Suprapubic skin (tissue), 4 donors: ENCODE results near the gene POLR2B. TPM values are rescaled to one million over a fixed set of nuclear protein-coding genes. Genes with fewer than 3 reads are reported as not detected.
A peak's percentile ranks its signal among the peaks of the same experiment; 100 is the strongest.

Experiments
- DNase-seq, 2 donors: peaks; one replicate each; pipeline ENCODE4 v3.0.0-alpha.2; 2019; ENCODE audit warnings: low spot score in 2 of 2
- H3K27ac ChIP-seq: fragments of 200-600 bp; sonication (generic); one replicate; pipeline ENCODE4 v1.5.1; 2019
- H3K27me3 ChIP-seq: fragments of 200-600 bp; sonication (generic); one replicate; pipeline ENCODE4 v1.5.1; 2019
- H3K36me3 ChIP-seq: fragments of 200-600 bp; sonication (generic); one replicate; pipeline ENCODE4 v1.5.1; 2019
- H3K4me1 ChIP-seq: fragments of 200-600 bp; sonication (generic); one replicate; pipeline ENCODE4 v1.5.1; 2019
- H3K4me3 ChIP-seq: fragments of 200-600 bp; sonication (generic); one replicate; pipeline ENCODE4 v1.5.1; 2019; ENCODE audit warnings: mild to moderate bottlenecking
- H3K9me3 ChIP-seq: fragments of 200-600 bp; sonication (generic); one replicate; pipeline ENCODE4 v1.5.1; 2019
- EP300 ChIP-seq: sonication (generic); formaldehyde crosslinking; IDR thresholded peaks from one replicate; pipeline ENCODE4 v1.6.1; 2017; ENCODE audit warnings: antibody characterized with exemption
- POLR2A ChIP-seq, 2 donors: fragments of 450-650 bp; IDR thresholded peaks; one replicate each; pipeline ENCODE4 v1.6.1; 2017; ENCODE audit warnings: antibody characterized with exemption in 2 of 2, mild to moderate bottlenecking in 2 of 2, moderate library complexity in 2 of 2
- POLR2AphosphoS5 ChIP-seq, 3 donors: sonication (generic); formaldehyde crosslinking; IDR thresholded peaks; one replicate each; pipeline ENCODE4 v1.6.1; 2017; ENCODE audit warnings: antibody characterized with exemption in 3 of 3
- WGBS: methylation state at CpG from one replicate; pipeline ENCODE4 v1.1.5; 2018; 5-methylcytosine and 5-hydroxymethylcytosine counted together
- total RNA-seq, 4 donors: library from RNA; depleted of rRNA; stranded (reverse); fragments of >200 nt; gene quantifications; one replicate each; pipeline ENCODE4 v1.1.0, GENCODE V29; 2016
- TF ChIP-seq, protein P1 (sequence below), 2 donors: fragments of 200-600 bp in 1 of 2; fragments of 450-650 bp in 1 of 2; sonication (generic) in 1 of 2; IDR thresholded peaks; one replicate each; pipeline ENCODE4 v1.5.1; 2016 to 2019; ENCODE audit warnings: antibody characterized with exemption in 2 of 2, mild to moderate bottlenecking in 1 of 2, moderate library complexity in 1 of 2

The POLR2B gene
- total RNA-seq, 4 donors from 2014 or later: 55.5 to 111 (median 61.5) TPM

DNA sequence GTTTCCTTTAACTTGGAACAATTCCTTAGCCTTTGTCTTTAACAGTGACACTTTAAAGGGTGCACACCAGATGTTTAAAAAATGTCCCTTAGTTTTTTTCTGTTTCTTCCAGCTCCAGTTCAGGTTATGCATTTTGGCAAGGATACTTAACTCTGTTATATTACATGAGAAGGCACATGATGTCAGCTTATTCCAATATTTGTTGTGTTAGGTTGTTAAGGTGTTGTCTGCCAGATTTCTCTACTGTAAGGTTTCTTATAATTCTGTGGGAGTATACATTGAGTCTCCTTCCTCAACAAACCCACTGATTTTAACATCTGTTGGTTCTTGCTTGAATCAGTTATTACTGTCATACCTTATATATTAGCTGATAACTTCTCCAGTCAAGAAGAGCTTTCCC is 37.7 kb upstream of the POLR2B start:
- TF ChIP-seq POLR2A (IDR thresholded peaks at IDR 0.05) (no peak), EP300 (no peak), POLR2AphosphoS5 (IDR thresholded peaks at IDR 0.05) (no peak)
- TF ChIP-seq, protein P1, sequence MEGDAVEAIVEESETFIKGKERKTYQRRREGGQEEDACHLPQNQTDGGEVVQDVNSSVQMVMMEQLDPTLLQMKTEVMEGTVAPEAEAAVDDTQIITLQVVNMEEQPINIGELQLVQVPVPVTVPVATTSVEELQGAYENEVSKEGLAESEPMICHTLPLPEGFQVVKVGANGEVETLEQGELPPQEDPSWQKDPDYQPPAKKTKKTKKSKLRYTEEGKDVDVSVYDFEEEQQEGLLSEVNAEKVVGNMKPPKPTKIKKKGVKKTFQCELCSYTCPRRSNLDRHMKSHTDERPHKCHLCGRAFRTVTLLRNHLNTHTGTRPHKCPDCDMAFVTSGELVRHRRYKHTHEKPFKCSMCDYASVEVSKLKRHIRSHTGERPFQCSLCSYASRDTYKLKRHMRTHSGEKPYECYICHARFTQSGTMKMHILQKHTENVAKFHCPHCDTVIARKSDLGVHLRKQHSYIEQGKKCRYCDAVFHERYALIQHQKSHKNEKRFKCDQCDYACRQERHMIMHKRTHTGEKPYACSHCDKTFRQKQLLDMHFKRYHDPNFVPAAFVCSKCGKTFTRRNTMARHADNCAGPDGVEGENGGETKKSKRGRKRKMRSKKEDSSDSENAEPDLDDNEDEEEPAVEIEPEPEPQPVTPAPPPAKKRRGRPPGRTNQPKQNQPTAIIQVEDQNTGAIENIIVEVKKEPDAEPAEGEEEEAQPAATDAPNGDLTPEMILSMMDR (IDR thresholded peaks at IDR 0.05): no peak
- Histone ChIP-seq H3K27ac (no peak overlapping the region), H3K4me1 (no peaks in the 10 kb centered on the region), H3K27me3 (no peaks in the 10 kb centered on the region), H3K9me3 (no peaks in the 10 kb centered on the region), H3K36me3 (peaks cover 19% of the 10 kb centered on the region), H3K4me3 (no peak overlapping the region)
- DNase-seq: no peak

DNA sequence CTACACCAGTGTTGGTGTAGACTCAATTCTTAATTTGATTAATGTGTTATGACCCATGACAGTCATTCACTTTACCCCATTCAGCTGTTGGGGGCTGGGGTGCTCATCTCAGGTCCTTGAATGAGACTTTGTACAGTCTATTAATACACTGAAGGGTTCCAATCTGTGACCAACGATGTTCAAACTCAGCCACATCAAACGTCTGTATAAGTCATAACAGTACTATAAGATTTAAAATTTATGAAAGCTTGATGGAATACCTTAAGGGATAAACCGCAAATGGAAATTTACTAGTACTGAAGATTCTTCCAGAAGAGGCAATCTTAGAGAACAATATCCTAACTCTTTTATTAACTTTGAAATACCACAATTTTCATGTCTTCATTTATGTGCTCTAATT is 37.3 kb upstream of the POLR2B start:
- H3K27ac ChIP-seq: no peak overlapping the region
- WGBS: 59% methylated on average over 3 of the region's 3 CpGs

DNA sequence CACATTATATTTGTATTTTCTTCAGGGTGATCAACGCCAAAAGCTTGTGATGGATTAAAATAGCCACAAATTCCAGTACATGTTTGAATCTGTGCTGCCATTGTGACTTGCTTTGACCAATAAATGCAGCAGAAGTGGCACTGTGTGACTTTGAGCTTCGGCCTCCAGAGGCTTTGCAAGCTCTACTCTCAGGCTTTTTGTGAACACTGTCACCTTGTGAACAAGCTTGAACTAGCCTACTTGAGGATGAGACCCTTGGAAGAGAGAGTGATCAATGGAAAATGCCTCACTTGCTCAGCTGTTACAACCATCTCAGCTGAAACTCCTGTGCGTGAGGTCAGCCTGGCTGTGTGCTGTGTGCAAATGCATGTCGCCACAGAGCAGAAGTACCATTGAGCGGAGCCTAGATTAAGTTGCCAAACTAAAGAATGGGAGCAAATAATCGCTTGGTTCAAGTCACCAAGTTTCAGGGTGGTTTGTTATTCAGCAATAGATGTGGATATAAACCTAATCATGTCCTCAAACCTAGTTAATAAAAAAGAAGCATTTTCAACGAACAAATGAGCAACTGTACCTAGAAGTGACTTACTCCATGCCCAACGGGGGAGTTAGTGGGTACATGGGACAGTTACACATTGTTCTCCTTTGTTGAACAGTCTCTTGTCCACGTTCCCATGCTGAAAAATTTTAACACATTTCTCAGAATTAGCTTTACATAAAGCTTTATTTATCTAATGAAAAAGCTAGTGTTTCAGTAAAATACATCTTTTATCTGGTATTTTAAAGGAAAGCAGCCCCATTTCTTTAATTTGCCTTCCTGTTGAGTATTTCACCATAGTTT is 24.8 kb upstream of the POLR2B start:
- Histone ChIP-seq H3K36me3 (no peaks in the 10 kb centered on the region), H3K9me3 (no peaks in the 10 kb centered on the region), H3K4me1 (peaks cover 11% of the 10 kb centered on the region), H3K4me3 (no peak overlapping the region), H3K27ac (no peak overlapping the region), H3K27me3 (no peaks in the 10 kb centered on the region)
- 90% methylated on average over 9 of the region's 9 CpGs for WGBS
- TF ChIP-seq, protein P1 (IDR thresholded peaks at IDR 0.05): no peak
- TF ChIP-seq POLR2A (IDR thresholded peaks at IDR 0.05) (no peak), EP300 (no peak), POLR2AphosphoS5 (IDR thresholded peaks at IDR 0.05) (no peak)
- no peak for DNase-seq

More for the DNA sequence above, 37.3 kb upstream of the POLR2B start:
- peaks cover 19% of the 10 kb centered on the region for H3K36me3 ChIP-seq
- H3K9me3 ChIP-seq: no peaks in the 10 kb centered on the region
- no peaks in the 10 kb centered on the region for H3K4me1 ChIP-seq
- H3K4me3 ChIP-seq: no peak overlapping the region
- TF ChIP-seq, protein P1 (IDR thresholded peaks at IDR 0.05): no peak
- TF ChIP-seq POLR2A (IDR thresholded peaks at IDR 0.05) (no peak), POLR2AphosphoS5 (IDR thresholded peaks at IDR 0.05) (no peak), EP300 (no peak)
- no peak for DNase-seq
- H3K27me3 ChIP-seq: no peaks in the 10 kb centered on the region

DNA sequence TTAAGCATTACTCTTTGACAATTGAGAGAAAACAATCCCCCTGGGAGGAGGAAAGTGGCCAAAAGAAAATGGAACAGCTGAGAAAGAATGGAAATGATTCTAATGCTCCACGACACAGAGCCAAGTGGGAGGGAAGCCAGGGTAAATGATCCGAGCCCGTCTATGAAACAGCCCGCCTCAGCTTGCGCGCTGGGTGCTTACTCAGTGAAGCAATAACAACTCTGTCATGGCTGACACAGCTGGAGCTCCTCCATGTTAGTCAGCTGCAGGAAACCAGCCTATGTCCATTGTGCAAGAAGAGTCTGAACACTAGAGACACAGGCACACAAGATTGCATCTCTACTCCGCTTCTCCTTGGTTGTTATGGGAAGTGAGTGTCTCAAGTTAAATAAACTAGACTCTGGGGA is 20.6 kb upstream of the POLR2B start:
- H3K27me3 ChIP-seq: no peaks in the 10 kb centered on the region
- TF ChIP-seq, protein P1 (IDR thresholded peaks at IDR 0.05): no peak
- TF ChIP-seq POLR2AphosphoS5 (IDR thresholded peaks at IDR 0.05): peak in 1 of 3 donors; percentile 85
- WGBS: 18% methylated on average over 7 of the region's 7 CpGs
- DNase-seq: peak; percentile 92 to 93
- peaks cover 13% of the 10 kb centered on the region for H3K4me1 ChIP-seq
- no peaks in the 10 kb centered on the region for H3K9me3 ChIP-seq
- H3K27ac ChIP-seq: peak overlapping the region; percentile 47
- H3K36me3 ChIP-seq: peaks cover 21% of the 10 kb centered on the region
- peak overlapping the region; percentile 19 for H3K4me3 ChIP-seq

DNA sequence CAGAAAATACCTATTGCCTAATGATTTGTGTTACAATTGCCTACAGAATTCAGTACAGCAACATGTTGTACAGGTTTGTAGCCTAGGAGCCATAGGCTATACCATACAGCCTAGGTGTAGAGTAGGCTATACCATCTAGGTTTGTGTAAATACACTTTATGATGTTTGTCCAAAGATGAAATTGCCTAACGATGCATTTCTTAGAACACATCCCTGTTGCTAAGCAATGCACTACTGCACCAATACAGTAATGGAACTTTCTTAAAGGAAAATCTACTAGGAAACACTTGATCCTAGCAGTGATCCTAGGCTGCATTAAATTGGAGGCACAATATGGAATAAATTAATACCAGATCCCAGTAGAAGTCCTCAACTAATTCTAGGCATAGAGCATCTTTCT is 19.6 kb upstream of the POLR2B start:
- 27% methylated on average over 1 of the region's 1 CpG for WGBS
- H3K27me3 ChIP-seq: no peaks in the 10 kb centered on the region
- DNase-seq: no peak
- H3K9me3 ChIP-seq: no peaks in the 10 kb centered on the region
- peaks cover 13% of the 10 kb centered on the region for H3K4me1 ChIP-seq
- TF ChIP-seq POLR2A (IDR thresholded peaks at IDR 0.05): no peak
- no peak for TF ChIP-seq POLR2AphosphoS5 (IDR thresholded peaks at IDR 0.05)
- TF ChIP-seq, protein P1 (IDR thresholded peaks at IDR 0.05): no peak
- no peak for TF ChIP-seq EP300
- peaks cover 31% of the 10 kb centered on the region for H3K36me3 ChIP-seq
- no peak overlapping the region for H3K27ac ChIP-seq
- no peak overlapping the region for H3K4me3 ChIP-seq
